BJ (cell line): ENCODE data around the gene TANC1. TPM values are rescaled to one million over a fixed set of nuclear protein-coding genes. Genes with fewer than 3 reads are reported as not detected.

Experiments
- CTCF ChIA-PET: fragments of 350-600 bp; formaldehyde crosslinking; extraction: SDS; loops from one replicate; lab custom pipeline; 2021; ENCODE audit warnings: antibody characterized with exemption, inconsistent platforms; lab: Yijun Ruan, JAX
- POLR2A ChIA-PET: fragments of 300-600 bp; sonication (Branson Sonifier 250); formaldehyde crosslinking; extraction: SDS; loops from one replicate; lab custom pipeline; 2021; ENCODE audit warnings: antibody characterized with exemption; lab: Charles Lee
- DNase-seq: peaks from one replicate; pipeline ENCODE4 v3.0.0-alpha.2; 2011; ENCODE audit warnings: low read depth
- H3K27me3 ChIP-seq: 2 replicates; pipeline ENCODE4 v1.6.0; 2011; ENCODE audit warnings: low read length; ENCODE audit not compliant: control insufficient read depth, insufficient read depth
- H3K36me3 ChIP-seq: 2 replicates; pipeline ENCODE4 v1.5.1; 2011; ENCODE audit warnings: low read length; ENCODE audit not compliant: control insufficient read depth, insufficient read depth
- H3K4me3 ChIP-seq: 2 replicates; pipeline ENCODE4 v1.5.1; 2011; ENCODE audit warnings: low read depth, mild to moderate bottlenecking, control low read depth, low read length
- CTCF ChIP-seq: IDR thresholded peaks from 2 replicates; pipeline ENCODE4 v1.5.1; 2011; ENCODE audit warnings: low read depth, mild to moderate bottlenecking, control low read depth, inconsistent platforms, low read length, moderate library complexity; ENCODE audit not compliant: insufficient read depth
- polyA plus RNA-seq: library from polyadenylated mRNA; depleted of rRNA; stranded (reverse); fragments of >200 nt; gene quantifications from 2 replicates; pipeline ENCODE4 v1.2.3, GENCODE V29; 2011

TANC1 gene
- polyA plus RNA-seq, 1 experiment: 22.0 TPM

GRCh38 chr2:159026170-159026569 lies 57.7 kb downstream of the TANC1 start:
- DNase-seq: no peak
- ChIA-PET CTCF (no interaction called here), POLR2A (no interaction called here)
- Histone ChIP-seq H3K27me3 (no peaks in the 10 kb centered on the region), H3K4me3 (no peak overlapping the region), H3K36me3 (no peaks in the 10 kb centered on the region)
- no peak for TF ChIP-seq CTCF

GRCh38 chr2:159028776-159029175 lies 60.3 kb downstream of the TANC1 start:
- no peaks in the 10 kb centered on the region for H3K27me3 ChIP-seq
- no peak overlapping the region for H3K4me3 ChIP-seq
- DNase-seq: no peak
- TF ChIP-seq CTCF: no peak
- POLR2A ChIA-PET: no interaction called here
- no peaks in the 10 kb centered on the region for H3K36me3 ChIP-seq
- CTCF ChIA-PET: no interaction called here

- H3K36me3 ChIP-seq: no peaks in the 10 kb centered on the region
- no peak for DNase-seq
- ChIA-PET CTCF (interaction anchor here (0.7 to 2.1 kb wide), 4 partner anchors 21 to 89 kb away, joined by 3 to 7 read pairs (median 3); no protein-coding TSS in a partner anchor), POLR2A (no interaction called here)
- TF ChIP-seq CTCF: no peak
- no peak overlapping the region for H3K4me3 ChIP-seq
- no peaks in the 10 kb centered on the region for H3K27me3 ChIP-seq
These were observed 61.5 kb downstream of the TANC1 start for GRCh38 chr2:159029936-159030335.

GRCh38 chr2:159030674-159031380 lies 62.4 kb downstream of the TANC1 start:
- CTCF ChIA-PET: interaction anchor here (0.7 to 2.1 kb wide), 5 partner anchors 20 to 88 kb away, joined by 3 to 7 read pairs (median 3); no protein-coding TSS in a partner anchor
- no peak for TF ChIP-seq CTCF
- no peaks in the 10 kb centered on the region for H3K36me3 ChIP-seq
- H3K27me3 ChIP-seq: no peaks in the 10 kb centered on the region
- H3K4me3 ChIP-seq: no peak overlapping the region
- no peak for DNase-seq
- POLR2A ChIA-PET: interaction anchor here (0.5 kb wide), 1 partner anchor 62 kb away, joined by 3 read pairs; the partner anchor contains the start of gene TANC1

GRCh38 chr2:159032146-159032545 lies 63.7 kb downstream of the TANC1 start:
- no peak for DNase-seq
- CTCF ChIA-PET: no interaction called here

More at GRCh38 chr2:159032146-159032545, 63.7 kb downstream of the TANC1 start:
- POLR2A ChIA-PET: no interaction called here
- no peak for TF ChIP-seq CTCF
- Histone ChIP-seq H3K4me3 (no peak overlapping the region), H3K36me3 (no peaks in the 10 kb centered on the region), H3K27me3 (no peaks in the 10 kb centered on the region)
